Stimulated activated naive CD8-positive, alpha-beta T cell treated with anti-CD3 and anti-CD28 coated beads, Interleukin-15, amount 100 ng/mL, for 72 hours (primary cell): ENCODE data around the gene NR1H2.

Experiments
- ATAC-seq: fragments of 150-1000 bp; cut with Tn5 transposase; 2 replicates; pipeline ENCODE4 v1.10.0; 2021; ENCODE audit warnings: mild to moderate bottlenecking, moderate library complexity
- DNase-seq, 2 donors: peaks; one replicate each; pipeline ENCODE4 v3.0.0; 2021 to 2022
- H3K27ac Mint-ChIP-seq, 2 donors: one replicate each; pipeline ENCODE4 v1.8.0; 2022; ENCODE audit warnings: mild to moderate bottlenecking in 2 of 2, mixed read lengths in 2 of 2, moderate library complexity in 2 of 2
- H3K27me3 Mint-ChIP-seq: one replicate; pipeline ENCODE4 v1.8.0; 2022; ENCODE audit warnings: mixed read lengths
- H3K4me1 Mint-ChIP-seq: one replicate; pipeline ENCODE4 v1.8.0; 2022; ENCODE audit warnings: mild to moderate bottlenecking, mixed read lengths
- H3K4me3 Mint-ChIP-seq, 2 donors: one replicate each; pipeline ENCODE4 v1.8.0; 2022; ENCODE audit warnings: mild to moderate bottlenecking in 2 of 2, mixed read lengths in 2 of 2, moderate library complexity in 1 of 2
- H3K9me3 Mint-ChIP-seq, 2 donors: one replicate each; pipeline ENCODE4 v1.8.0; 2022; ENCODE audit warnings: mixed read lengths in 2 of 2

The NR1H2 gene

DNA sequence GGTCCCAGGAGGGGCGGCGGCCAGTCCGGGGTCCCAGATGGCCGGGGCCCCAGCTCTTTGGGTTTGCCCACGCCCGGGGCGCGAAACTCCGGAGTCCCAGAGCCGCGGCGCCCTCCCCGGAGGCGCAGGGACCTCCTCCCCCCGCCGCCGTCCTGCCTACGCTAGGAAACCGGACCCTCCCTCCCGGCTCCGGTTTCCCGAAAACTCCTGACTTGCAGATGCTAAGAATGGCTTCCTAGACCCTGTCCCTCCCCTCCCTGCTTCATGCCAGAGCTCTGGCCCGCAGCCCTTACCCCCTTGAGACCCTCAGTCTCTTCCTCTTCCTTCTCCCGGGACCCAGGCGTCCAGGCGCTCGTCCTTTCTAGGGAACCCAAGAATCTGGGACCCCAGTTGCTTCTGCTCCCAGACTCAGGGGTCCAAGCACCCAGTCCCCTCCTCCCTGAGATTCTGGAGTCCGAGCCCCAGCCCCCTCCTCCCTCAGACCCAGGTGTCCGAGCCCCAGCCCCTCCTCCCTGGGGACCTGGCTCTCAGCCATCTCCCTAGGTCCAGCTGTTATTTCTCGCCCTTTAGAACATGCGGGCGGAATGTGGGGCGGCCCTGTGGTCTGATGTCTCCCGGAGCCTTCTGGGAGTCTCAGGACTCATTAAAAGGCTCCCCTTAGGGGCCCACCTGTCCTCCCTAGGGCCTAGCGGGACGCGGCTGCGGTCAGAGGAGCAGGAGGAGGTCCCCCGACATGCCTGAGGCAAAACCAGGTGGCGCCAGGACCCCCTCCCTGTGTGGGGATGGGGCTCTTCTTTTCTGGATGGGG is 56.2 kb downstream of the NR1H2 start, which contains the start of gene MYBPC2:
Gene MYBPC2, plus strand, starts transcription at position 672 of the 808 bp plus-strand sequence. Its CDS starts 62 bp downstream, at position 734.
- Mint-ChIP-seq H3K27me3 (peaks cover 61% of the 10 kb centered on the region), H3K9me3 (no peaks in the 10 kb centered on the region), H3K27ac (peak within 1 kb of the TSS; percentile 83 to 91), H3K4me1 (peaks cover 39% of the 10 kb centered on the region), H3K4me3 (peak within 1 kb of the TSS; percentile 87 to 98)
- no peak for DNase-seq
- ATAC-seq = peak; percentile 37
